Tibial nerve (tissue), 4 donors: ENCODE measurements around the gene NPEPL1.

Experiments used
- EP300 ChIP-seq, 2 donors: sonication (generic); formaldehyde crosslinking; IDR thresholded peaks; one replicate each; pipeline ENCODE4 v1.6.1; 2017; ENCODE audit warnings: antibody characterized with exemption in 2 of 2, mild to moderate bottlenecking in 1 of 2
- POLR2A ChIP-seq, 2 donors: fragments of 450-650 bp; IDR thresholded peaks; one replicate each; pipeline ENCODE4 v1.6.1; 2017; ENCODE audit warnings: antibody characterized with exemption in 2 of 2, mild to moderate bottlenecking in 2 of 2, moderate library complexity in 2 of 2
- TF ChIP-seq, protein P1 (sequence below), 5 experiments: fragments of 200-600 bp in 3 of 5; fragments of 450-650 bp in 2 of 5; sonication (generic) in 3 of 5; IDR thresholded peaks; one replicate each; pipeline ENCODE4 v1.5.1; 2016 to 2019; ENCODE audit warnings: antibody characterized with exemption in 5 of 5, mild to moderate bottlenecking in 3 of 5, moderate library complexity in 2 of 5

DNA sequence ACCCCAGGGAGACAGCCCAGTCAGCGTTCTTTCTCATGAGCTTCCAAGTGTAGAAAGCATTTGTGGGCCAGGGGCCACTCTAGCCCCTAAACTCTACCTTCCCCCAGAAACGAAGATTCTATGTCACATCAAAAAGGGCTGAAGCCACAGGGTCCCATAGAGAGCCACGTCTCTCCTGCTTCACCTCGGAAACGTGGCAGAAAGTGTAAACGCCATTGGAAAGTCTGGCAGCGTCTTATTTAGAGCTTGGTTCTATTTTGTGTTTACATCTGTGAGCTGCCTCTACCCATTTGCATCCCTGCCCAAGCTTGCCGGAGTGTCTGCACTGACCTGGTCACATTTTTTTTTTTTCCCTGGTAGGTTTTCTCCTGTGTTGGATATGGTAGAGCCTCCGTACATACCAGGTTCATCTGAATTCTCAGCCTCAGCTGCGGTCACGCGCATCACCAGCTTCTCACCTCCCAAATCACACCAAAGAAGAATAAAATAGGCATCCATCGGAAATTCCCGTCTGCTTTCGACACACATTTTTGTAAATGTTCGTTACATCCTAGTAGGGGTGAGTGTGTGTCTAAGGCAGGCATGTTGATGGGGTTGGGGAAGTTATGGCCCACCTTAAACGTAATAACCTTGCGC lies 62.6 kb downstream of the NPEPL1 start:
- TF ChIP-seq, protein P1, sequence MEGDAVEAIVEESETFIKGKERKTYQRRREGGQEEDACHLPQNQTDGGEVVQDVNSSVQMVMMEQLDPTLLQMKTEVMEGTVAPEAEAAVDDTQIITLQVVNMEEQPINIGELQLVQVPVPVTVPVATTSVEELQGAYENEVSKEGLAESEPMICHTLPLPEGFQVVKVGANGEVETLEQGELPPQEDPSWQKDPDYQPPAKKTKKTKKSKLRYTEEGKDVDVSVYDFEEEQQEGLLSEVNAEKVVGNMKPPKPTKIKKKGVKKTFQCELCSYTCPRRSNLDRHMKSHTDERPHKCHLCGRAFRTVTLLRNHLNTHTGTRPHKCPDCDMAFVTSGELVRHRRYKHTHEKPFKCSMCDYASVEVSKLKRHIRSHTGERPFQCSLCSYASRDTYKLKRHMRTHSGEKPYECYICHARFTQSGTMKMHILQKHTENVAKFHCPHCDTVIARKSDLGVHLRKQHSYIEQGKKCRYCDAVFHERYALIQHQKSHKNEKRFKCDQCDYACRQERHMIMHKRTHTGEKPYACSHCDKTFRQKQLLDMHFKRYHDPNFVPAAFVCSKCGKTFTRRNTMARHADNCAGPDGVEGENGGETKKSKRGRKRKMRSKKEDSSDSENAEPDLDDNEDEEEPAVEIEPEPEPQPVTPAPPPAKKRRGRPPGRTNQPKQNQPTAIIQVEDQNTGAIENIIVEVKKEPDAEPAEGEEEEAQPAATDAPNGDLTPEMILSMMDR (IDR thresholded peaks at IDR 0.05): no peak
- no peak for TF ChIP-seq POLR2A (IDR thresholded peaks at IDR 0.05)
- no peak for TF ChIP-seq EP300 (IDR thresholded peaks at IDR 0.05)
